A673 (cell line): ENCODE results near the gene DNM1.

Experiments
- CTCF ChIP-seq: fragments of 300-800, 200-600 bp; sonication (generic); conservative IDR thresholded peaks from 2 replicates; pipeline ENCODE4 v1.5.1; 2017; ENCODE audit warnings: low read depth, mild to moderate bottlenecking, antibody characterized with exemption, low read length, moderate library complexity, mixed read lengths
- EZH2 ChIP-seq: fragments of 200-600 bp; sonication (generic); IDR thresholded peaks from 2 replicates; pipeline ENCODE4 v1.6.1; 2017; ENCODE audit warnings: borderline replicate concordance, low read depth, mild to moderate bottlenecking, mixed read lengths, antibody characterized with exemption, low read length; ENCODE audit not compliant: poor library complexity, severe bottlenecking

DNA sequence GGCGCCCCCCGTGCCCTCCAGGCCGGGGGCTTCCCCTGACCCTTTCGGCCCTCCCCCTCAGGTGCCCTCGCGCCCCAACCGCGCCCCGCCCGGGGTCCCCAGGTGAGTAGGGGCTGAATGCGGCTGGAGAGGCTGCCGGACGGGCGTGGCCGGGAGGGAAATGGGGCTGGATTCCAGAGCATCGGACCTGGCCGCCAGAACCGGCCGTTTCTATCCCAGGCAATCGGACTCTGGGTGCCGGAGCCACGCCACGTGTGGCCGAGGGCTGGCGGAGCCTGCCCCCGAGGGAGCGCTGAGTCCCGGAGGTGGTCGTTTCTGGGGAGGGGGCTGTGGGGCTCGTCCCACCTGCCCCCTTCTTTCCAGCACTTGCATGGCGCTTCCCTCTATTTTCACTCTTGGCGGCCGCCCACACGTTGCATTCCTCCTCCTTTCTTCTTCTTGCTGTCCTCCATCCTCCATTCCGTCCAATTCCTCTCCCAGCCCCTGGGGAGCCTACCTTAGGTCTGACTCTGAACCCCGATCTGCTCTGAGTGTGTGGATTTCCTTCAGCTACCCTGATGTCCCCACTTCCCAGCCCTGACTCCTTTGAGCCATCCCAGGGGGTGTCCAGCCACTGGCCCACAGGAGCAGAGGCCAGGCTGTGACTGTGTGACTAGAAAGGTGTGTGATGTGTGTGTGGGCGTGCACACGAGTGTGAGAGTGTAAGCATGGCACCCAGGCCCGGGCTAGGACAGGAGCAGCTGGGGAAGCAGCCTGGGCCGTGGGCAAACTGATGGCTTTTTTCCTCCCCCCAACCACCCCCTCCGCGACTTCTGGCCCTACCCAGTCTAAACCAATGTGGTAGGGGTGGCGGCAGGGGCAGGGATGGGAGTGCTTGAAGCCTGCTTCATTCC, 47.9 kb downstream of the DNM1 start:
- TF ChIP-seq CTCF: no peak
- no peak for TF ChIP-seq EZH2
